T-helper 22 cell (primary cell): Measurements from ENCODE around the gene CTPS2.
A peak's percentile ranks its signal among the peaks of the same experiment; 100 is the strongest.
"Not testable (repeated sequence)": the region's sequence is repeated elsewhere in the genome, so short reads cannot be mapped to it uniquely, and the experiment has no call there.

ENCODE experiments used
- DNase-seq: peaks from one replicate; pipeline ENCODE4 v3.0.0-alpha.2; 2020; ENCODE audit warnings: low read depth

CTPS2 gene, protein sequence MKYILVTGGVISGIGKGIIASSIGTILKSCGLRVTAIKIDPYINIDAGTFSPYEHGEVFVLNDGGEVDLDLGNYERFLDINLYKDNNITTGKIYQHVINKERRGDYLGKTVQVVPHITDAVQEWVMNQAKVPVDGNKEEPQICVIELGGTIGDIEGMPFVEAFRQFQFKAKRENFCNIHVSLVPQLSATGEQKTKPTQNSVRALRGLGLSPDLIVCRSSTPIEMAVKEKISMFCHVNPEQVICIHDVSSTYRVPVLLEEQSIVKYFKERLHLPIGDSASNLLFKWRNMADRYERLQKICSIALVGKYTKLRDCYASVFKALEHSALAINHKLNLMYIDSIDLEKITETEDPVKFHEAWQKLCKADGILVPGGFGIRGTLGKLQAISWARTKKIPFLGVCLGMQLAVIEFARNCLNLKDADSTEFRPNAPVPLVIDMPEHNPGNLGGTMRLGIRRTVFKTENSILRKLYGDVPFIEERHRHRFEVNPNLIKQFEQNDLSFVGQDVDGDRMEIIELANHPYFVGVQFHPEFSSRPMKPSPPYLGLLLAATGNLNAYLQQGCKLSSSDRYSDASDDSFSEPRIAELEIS

DNA sequence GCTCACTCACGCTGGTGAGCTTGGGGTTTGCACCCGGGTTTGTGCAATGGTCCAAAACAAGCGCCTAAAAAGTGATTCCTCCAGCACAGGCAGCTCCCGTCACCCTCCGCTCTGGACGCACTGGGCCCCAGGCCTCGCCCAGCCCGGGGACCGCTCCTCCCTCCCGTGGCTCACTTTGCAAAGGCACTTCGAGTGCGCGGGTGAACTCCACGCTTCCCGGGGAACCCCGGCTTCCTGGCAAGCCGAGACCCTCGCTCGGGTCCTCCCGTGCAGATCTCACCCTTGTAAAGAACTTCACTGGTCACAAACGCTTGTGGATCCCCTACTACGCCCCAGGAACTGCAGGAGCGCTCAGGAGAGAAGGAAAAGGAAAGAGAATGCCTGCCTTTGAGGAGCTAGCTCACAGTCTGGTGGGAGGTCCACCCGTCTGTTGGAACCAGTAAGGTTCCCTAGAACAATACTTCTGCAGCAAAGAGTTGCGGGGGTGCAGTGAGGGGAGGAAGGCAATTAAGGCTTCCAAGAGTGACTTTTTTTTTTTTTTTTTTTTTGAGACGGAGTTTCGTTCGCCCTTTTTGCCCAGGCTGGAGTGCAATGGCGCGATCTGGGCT lies at the start of gene CTPS2:
Gene CTPS2, minus strand, starts transcription at position 122 of the 608 bp plus-strand sequence. CDS start 9,767 bp downstream, outside the sequence.
- DNase-seq, result no peak

DNA sequence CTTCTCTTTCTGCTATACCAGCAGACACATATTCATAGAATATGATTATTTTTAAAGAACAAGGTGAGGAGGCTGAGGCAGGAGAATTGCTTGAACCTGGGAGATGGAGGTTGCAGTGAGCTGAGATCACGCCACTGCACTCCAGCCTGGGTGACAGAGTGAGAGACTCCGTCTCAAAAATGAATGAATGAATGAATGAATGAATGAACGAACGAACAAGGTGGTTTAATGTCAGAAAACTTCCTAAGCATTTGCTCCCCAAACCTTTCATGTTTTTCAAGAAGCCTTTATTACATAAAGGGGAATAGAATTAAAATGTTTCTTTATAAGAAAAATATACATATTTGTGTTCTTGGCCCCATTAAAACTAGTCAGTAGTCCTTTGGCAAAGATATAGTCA lies 49.0 kb upstream of the CTPS2 start:
- not testable (repeated sequence) for DNase-seq

DNA sequence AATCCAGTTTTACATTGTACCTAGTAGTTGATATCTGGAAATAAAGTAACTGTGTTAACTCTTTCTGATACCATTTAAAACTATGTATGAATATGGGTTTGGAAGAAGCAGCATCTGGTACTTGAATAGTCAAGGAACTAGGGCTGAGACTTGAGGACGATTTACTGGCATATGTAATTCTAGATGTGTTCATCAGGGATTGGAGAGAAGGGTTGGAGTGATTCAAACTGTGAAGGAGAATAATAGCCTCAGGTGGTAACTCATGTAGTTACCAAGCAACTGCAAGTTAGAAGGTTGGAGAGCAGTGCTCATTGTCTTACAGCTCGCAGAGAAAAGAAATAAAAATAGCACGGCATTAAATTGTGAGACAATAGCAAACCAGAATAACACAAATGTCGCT lies 44.3 kb upstream of the CTPS2 start:
- no peak for DNase-seq

DNA sequence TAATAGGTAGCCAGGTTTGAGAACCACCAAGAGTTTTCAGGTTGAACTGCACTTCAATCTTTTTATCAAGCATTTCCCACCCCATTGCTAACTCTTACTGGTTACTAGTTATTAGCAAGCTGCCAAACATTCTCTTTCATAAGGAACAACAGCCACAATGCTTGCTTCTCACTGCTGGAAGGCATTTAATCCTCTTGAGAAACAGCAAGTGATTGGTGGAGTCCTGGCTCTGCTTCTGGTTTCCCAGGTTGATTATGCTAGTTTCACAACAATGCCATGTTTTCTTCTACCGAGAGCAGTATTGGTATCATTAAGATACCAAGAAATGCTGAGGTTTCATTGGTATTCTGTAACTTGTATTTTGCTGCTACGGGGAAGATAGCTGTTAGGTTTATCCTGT lies 41.5 kb upstream of the CTPS2 start:
- no peak for DNase-seq

DNA sequence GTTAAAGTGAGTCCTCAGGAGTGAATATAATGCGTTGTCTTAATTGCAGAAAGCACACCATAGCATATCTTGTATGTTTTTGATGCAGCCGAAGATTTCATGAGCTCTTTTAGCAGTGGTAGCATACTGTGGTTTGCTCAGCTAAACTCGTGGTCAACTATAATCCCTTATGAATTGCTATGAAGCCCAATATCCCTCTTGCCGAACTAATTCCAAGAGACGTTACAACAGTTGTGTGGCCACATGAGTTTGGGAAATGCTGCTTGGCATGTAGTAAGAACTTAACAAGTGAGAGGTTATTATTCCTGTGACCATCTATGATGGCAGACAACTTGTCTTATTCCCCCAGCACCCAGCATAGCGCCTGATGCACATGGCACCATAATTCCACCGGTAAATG lies 37.7 kb upstream of the CTPS2 start:
- no peak for DNase-seq

DNA sequence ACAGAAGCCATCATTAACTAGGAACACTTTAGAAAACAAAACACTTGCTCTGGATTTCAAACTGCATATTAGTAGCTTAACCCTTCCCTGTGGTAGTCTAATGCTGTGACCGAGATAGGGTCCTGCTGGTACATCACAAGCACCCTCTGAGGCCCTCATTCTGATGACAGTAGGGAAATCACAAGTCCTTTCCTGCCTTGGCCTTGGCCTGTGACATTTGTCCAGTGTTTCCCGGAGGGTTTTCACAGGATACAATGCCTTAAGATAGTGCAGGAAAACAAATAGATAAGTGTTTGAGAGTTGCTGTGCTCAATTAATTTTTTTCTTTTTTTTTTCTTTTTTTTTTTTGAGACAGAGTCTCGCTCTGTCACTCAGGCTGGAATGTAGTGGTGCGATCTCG lies 36.0 kb upstream of the CTPS2 start:
- no peak for DNase-seq

DNA sequence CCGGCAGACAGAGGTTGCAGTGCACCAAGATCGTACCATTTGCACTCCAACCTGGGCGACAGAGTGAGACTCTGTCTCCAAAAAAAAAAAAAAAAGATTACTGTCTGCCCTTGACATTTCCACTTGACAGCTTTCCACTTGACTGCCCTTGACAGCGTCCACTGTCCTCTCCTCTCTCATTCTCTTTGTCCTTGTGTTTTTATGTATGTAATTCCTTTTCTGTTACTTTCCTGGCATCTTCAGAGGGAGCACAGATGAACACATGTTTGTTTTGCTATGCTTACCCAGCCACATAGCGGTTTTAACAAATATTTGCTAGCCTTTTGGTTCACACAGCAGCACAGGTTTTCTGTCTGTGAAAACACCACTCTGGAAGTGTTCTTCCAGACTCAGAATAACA lies 33.2 kb upstream of the CTPS2 start:
- DNase-seq, result no peak

DNA sequence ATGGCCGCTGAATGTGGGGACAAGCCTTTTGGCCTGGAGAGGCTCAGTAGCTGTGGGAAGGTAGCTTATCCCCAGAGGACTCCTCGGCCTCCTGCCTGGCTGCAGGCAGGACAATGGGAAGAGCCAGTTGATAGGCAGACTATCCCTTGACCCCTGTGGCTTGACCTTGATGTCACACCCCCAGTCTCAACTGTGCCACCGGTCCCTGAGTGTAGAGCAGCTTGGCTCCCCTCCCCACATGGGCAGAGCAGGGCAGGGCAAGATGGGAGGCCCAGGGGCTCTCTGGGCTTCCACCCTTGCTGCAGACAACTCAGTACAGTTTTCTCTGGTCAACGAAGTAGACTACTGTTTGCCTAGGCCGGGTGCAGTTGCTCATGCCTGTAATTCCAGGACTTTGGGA lies 32.6 kb upstream of the CTPS2 start:
- no peak for DNase-seq

DNA sequence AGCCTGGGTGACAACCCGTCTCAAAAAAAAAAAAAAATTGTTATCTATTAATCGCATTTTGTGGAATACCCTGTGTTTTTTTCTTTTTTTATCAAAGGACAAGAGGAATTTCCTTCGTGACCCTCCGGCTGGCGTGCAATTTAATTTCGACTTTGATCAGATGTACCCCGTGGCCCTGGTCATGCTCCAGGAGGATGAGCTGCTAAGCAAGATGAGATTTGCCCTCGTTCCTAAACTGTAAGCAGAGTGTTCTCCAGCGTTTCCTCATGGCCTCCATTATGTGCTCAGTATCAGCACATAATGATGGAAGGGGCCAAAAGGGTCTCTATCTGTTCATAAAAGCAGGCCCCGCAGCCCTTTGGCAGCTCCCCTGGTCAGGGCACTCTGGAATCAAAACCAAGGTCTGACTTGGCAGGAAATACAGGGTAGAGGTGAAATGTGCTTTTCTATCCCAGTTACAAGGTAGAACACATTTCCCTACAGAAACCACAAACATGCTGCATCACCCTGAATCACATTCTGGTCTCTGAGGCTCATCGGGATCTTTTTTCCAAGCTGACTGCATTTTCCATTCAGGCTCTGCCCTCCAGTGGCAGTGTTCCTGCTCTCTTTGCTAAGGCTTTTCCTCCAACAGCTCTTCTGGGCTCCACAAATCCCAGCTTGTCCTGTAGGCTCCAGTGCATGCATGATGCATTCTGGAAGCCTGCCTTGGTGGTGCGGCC lies 31.3 kb upstream of the CTPS2 start:
- no peak for DNase-seq

DNA sequence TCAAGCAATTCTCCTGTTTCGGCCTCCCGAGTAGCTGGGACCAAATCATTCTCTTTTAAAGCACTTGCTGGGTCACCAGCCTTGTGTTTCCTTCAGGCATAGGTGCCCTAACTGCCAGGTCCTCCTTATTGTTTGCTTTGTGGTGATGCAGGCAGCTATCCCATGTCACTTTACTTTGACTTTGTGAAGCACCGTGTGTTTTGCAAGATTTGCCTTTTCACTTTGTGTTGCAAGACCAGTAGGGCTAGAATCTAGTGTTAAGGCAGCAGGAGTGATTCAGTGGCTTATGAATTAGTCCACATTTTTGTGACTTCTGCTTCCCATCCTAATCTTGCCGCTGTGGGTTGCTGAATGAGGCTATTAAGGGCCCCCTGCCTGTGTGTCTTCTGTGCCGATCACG lies 27.1 kb upstream of the CTPS2 start:
- no peak for DNase-seq

DNA sequence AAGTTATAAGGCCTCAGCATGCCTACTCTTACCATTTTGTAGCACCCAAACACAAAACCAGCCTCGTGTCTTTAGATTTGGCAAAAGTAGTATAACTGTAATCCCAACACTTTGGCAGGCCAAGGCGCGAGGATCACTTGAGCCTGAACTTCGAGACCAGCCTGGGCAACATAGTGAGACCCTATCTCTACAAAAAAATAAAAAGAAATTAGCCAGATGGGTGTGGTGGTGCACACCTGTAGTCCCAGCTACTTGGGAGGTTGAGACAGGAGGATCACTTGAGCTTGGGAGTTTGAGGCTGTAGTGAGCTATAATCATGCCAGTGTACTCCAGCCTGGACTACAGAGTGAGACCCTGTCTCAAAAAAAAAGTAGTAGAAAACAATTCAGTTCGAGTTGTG lies 24.6 kb upstream of the CTPS2 start:
- no peak for DNase-seq

DNA sequence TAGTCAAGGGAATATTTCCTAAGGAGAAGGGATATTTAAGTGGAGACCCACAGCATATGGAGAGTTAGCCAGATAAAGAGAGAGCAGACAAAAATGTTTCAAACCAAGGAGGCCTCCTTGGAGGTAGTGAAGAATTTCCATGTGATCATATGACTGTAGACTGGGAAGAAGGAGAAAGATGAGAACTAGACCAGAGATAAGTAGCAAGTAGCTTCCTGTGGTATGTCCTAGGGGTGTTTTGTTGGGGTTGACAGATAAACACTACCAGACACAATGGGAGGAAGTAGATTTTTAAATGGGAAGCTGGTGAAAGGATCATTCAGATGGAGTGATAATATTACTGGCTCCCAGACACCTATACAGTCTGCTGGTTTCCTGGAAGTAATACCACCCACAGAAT lies 20.5 kb upstream of the CTPS2 start:
- no peak for DNase-seq

DNA sequence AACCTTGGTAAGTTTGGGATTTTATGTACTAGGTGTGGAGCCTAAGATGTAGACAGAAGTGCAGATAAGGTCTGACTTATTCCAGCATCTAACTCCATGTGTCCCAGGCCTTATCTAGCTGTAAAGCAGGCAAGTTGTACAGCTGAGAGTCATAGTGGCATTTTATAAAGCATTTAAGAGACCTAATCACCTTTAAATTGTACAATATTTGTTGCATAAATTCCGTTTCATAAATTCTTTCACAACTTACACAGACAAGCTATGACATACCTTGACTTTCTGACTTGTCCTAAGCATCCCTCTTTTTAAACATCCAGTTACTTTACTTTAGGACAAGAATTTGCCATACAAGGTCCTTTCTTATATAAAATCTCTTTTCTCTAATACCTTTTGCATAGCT lies 18.0 kb upstream of the CTPS2 start:
- no peak for DNase-seq

DNA sequence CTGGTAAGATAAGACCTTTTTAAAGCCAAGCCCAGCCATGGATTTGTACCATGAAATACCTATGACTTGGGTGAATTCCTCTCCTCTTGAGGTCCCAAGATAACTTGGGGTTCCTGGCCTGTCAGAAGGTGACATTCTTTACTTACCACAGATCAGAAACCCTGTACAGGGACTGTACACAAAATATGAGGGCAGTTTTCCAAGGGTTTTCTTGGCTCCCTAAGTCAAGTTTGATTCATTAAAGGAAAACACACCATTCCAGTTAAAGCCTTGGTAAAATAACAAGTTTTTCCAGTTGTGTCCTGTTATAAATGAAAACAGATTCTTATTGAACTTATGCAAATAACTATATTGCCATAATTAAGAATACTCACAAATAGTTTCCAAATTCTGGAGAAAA lies 15.2 kb upstream of the CTPS2 start:
- no peak for DNase-seq

DNA sequence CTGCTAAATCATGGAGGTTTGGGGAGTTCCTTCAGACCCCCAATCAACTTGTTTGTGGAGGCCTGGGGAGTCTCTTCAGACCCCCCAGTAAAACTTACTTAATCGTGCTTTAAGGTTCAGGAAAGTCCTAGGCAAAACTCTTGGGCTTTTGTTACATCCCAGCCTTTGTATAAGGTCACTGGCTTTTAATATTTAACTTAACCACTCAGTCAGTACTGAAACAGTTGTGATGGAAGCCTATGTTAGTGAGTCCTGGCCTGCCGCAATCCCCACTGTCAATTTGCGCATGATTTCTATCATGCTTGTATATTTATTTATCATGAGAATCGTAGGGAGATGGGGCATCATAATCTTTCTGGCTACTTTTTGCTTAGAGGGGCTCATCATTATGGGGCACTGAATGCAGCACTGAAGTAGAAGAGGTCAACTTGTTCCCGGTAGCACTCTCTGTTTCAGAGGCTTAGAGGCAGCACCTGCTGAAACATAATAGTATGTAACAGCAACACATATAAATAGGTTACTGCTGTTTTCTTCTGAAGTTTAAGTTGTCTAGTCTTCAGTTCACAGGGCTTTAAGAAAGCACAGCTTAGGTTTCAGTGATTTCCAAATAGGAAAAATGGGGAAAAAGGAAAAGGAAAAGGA lies 14.0 kb upstream of the CTPS2 start:
- not testable (repeated sequence) for DNase-seq

DNA sequence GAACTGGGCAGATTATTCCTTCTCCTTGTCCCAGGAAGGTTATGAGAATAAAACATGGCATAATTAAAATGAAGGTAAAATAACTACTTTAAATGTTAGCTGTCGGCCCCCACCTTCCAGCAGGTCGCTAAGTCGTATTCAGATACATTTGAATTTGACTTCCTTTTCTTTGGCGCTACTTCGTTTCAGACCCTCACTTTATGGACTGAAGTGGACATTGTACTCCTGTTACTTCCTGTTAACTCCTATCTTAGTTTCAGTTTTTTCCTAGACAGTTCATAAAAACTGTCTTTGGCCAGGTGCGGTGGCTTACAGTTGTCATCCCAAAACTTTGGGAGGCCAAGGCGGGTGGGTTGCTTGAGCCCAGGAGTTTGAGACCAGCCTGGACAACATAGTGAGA lies 12.6 kb upstream of the CTPS2 start:
- DNase-seq, result no peak

DNA sequence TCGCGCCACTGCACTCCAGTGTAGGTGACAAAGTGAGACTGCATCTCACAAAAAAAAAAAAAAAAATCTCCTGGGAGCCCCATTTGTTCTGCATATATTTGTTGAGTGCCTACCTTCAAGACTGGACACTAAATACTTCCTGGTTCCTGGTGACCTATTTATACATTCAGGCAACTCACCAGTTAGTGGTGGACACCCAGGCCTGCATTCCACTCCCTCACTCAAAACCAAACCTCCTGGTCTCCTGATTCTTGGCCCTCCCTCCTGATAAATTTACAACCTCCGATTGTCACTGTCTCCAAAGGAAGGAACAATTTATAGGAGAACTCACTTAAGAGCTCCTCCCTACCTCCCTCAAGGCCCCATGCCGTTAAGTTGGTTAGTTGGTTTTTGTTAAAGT lies 10.0 kb upstream of the CTPS2 start:
- no peak for DNase-seq

DNA sequence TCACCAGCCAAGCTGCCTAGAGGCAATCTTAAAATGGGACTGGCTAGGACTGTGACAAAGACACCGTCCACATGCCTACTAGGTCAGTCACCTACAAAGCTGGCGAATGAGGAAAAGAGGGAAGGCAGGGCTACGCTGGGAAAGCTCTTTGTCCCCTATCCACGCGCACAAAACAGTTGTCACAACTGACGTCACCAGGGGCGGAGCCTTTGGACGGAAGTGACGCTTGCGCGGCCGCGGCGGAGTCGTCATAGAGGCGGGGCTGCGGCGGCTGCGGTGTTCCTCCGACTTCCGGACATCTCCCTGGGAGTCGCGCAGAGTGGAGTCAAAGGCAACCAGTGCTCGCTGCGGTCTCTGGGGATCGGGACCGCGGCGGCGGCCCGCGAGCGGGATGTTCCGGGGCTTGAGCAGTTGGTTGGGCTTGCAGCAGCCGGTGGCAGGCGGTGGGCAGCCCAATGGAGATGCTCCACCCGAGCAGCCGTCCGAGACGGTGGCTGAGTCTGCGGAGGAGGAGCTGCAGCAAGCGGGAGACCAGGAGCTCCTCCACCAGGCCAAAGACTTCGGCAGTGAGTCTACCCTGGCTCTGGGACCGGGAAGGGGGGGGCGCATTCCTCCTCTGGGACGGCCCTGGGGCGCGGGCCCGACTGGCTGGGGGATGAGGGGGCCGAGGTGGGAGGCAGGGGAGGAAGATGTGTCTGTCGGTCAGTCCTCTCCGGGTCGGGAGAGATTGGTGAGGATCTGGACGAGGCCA lies 7.0 kb upstream of the CTPS2 start, which contains the start of gene SYAP1:
Gene SYAP1, plus strand, starts transcription at position 279 of the 751 bp plus-strand sequence. Its CDS starts 113 bp downstream, at position 392.
- DNase-seq, result peak; percentile 94

DNA sequence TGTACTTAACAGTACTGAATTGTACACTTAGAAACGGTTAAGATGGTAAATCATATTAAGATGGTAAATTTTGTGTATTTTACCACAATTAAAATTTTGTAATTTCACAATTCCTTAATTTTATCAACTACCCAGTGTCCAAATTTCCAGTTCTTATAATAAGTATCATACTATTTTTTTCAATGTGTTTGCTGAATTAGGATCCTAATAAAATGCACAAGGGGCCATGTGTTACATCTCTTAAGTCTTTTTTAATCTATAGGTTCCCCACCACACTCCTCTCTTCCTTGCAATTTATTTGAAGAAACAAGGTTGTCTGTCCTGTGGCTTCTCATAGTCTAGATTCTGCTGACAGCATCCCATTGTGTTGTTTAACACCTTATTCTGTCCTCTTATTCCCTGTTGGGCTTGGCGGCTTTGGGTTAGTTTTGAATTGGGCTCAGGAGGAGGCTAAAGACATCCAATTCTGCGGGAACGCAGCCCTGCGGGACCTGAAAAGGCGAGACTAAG lies 6.4 kb upstream of the CTPS2 start:
- DNase-seq, result no peak

DNA sequence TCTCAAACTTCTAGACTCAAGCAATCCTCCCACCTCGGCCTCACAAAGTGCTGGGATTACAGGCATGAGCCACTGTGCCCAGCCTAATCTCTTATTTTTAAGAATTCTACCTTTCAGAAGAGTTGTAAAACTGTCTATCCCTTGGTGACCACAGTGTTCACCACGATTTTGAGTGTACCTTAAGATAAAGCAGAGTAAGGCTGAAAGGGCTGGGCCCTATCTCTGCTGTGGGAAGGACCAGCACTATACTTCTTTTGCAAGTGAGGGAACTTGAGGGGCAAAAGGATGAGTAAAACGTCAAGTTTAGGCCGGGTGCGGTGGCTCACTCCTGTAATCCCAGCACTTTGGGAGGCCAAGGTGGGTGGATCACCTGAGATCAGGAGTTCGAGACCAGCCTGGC lies 4.0 kb upstream of the CTPS2 start:
- not testable (repeated sequence) for DNase-seq

DNA sequence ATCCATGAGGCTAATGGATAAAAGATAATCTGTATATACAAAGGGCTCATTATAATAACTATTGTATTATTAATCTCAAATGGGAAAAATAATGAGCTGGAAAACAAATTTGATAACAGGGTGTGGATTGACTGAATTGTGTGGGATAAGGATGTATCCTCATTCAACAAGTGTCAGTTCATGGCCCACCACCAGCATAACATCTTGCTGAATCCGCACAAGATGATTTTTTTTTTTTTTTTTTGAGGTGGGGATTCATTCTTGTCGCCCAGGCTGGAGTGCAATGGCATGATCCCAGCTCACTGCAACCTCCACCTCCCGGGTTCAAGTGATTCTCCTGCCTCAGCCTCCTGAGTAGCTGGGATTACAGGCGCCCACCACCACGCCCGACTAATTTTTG lies 3.2 kb upstream of the CTPS2 start:
- DNase-seq, result not testable (repeated sequence)
